A549 (cell line): ENCODE results near the gene TUT7. TPM values are rescaled to one million over a fixed set of nuclear protein-coding genes. Genes with fewer than 3 reads are reported as not detected.

Experiments used
- ATAC-seq, 2 experiments: fragments of 200-7000 bp in 1 of 2; fragments of >200 bp in 1 of 2; cut with Nextera tagmentation in 1 of 2; cut with Tn5 transposase in 1 of 2; 3 replicates each; pipeline versions ENCODE4 v1.8.0 to v1.9.1; 2018 to 2020; ENCODE audit warnings: mild to moderate bottlenecking in 1 of 2, moderate library complexity in 1 of 2
- CTCF ChIA-PET: fragments of 300-600 bp; sonication (Branson Sonifier 250); formaldehyde crosslinking; extraction: SDS; loops from one replicate; lab custom pipeline; 2021; ENCODE audit warnings: antibody characterized with exemption, inconsistent platforms; lab: Yijun Ruan, JAX
- POLR2A ChIA-PET: fragments of 350-600 bp; formaldehyde crosslinking; extraction: SDS; loops from one replicate; lab custom pipeline; 2021; ENCODE audit warnings: antibody characterized with exemption, inconsistent platforms; lab: Yijun Ruan, JAX
- DNase-seq, 2 experiments: peaks; one replicate each; pipeline versions ENCODE4 v3.0.0 to v3.0.0-alpha.2; 2011 to 2016; ENCODE audit warnings: low read depth in 1 of 2, low spot score in 1 of 2
- FAIRE-seq: peaks from 2 replicates; lab custom pipeline; 2011; peaks lifted over from hg19 to GRCh38; lab: Jason Lieb, UNC
- H3K27ac ChIP-seq, 2 experiments: fragments of >200 bp; sonication (Bioruptor Twin); formaldehyde crosslinking; 3 replicates each; pipeline ENCODE4 v1.5.1; 2016 to 2017
- H3K4me1 ChIP-seq: fragments of >200 bp; sonication (Bioruptor Twin); formaldehyde crosslinking; 3 replicates; pipeline ENCODE4 v1.6.1; 2016
- H3K4me2 ChIP-seq: fragments of >200 bp; sonication (Bioruptor Twin); formaldehyde crosslinking; 3 replicates; pipeline ENCODE4 v1.6.1; 2016
- H3K4me3 ChIP-seq: fragments of >200 bp; sonication (Bioruptor Twin); formaldehyde crosslinking; 3 replicates; pipeline ENCODE4 v1.5.1; 2016
- H3K9me3 ChIP-seq: fragments of >200 bp; sonication (Bioruptor Twin); formaldehyde crosslinking; 3 replicates; pipeline ENCODE4 v1.6.1; 2016
- CBX8 ChIP-seq: fragments of 200-600 bp; sonication (generic); IDR thresholded peaks from 2 replicates; pipeline ENCODE4 v1.6.1; 2016
- CHD2 ChIP-seq: fragments of 150-350 bp; IDR thresholded peaks from 2 replicates; pipeline ENCODE4 v1.6.1; 2014; ENCODE audit warnings: low read length; ENCODE audit not compliant: partially characterized antibody
- CTCF ChIP-seq: fragments of >200 bp; sonication (Bioruptor Twin); formaldehyde crosslinking; IDR thresholded peaks from 3 replicates; pipeline ENCODE4 v1.5.1; 2016
- E2F6 ChIP-seq: IDR thresholded peaks from 2 replicates; pipeline ENCODE4 v1.6.1; 2012; ENCODE audit warnings: low read depth, borderline replicate concordance
- EHMT2 ChIP-seq: fragments of 200-600 bp; sonication (generic); IDR thresholded peaks from 2 replicates; pipeline ENCODE4 v1.6.1; 2016; ENCODE audit warnings: antibody characterized with exemption, low read depth, mild to moderate bottlenecking, moderate library complexity
- ELK1 ChIP-seq: fragments of 150-350 bp; IDR thresholded peaks from 2 replicates; pipeline ENCODE4 v1.6.1; 2014; ENCODE audit warnings: low read depth, mild to moderate bottlenecking, low read length
- EP300 ChIP-seq, 2 experiments: fragments of >200 bp; sonication (Bioruptor Twin); formaldehyde crosslinking; IDR thresholded peaks; 2 replicates in 1 of 2; 3 replicates in 1 of 2; pipeline ENCODE4 v1.6.1; 2016 to 2017
- FOSL2 ChIP-seq, 2 experiments: fragments of 450-650 bp in 1 of 2; fragments of >200 bp in 1 of 2; sonication (Bioruptor Twin) in 1 of 2; formaldehyde crosslinking; IDR thresholded peaks; 2 replicates each; pipeline versions ENCODE4 v1.5.0 to v1.6.1; 2016 to 2020; ENCODE audit warnings: mild to moderate bottlenecking in 1 of 2, moderate library complexity in 1 of 2
- GATA3 ChIP-seq: IDR thresholded peaks from 2 replicates; pipeline ENCODE4 v1.6.1; 2012; ENCODE audit warnings: borderline replicate concordance
- HOXA7 ChIP-seq: fragments of 250-450 bp; sonication (Bioruptor Pico); IDR thresholded peaks from 2 replicates; pipeline ENCODE4 v1.5.0; 2020; ENCODE audit warnings: mild to moderate bottlenecking, moderate library complexity
- HOXB13 ChIP-seq: fragments of 250-450 bp; sonication (Bioruptor Pico); IDR thresholded peaks from 2 replicates; pipeline ENCODE4 v1.5.0; 2020; ENCODE audit warnings: low read depth, mild to moderate bottlenecking, moderate library complexity
- JUN ChIP-seq, 2 experiments: fragments of >200 bp; sonication (Bioruptor Twin); formaldehyde crosslinking; IDR thresholded peaks; 2 replicates in 1 of 2; 3 replicates in 1 of 2; pipeline ENCODE4 v1.6.1; 2016 to 2017
- KDM1A ChIP-seq: fragments of 200-600 bp; sonication (generic); IDR thresholded peaks from 2 replicates; pipeline ENCODE4 v1.6.1; 2016; ENCODE audit warnings: low read depth, mild to moderate bottlenecking
- MAX ChIP-seq: IDR thresholded peaks from 2 replicates; pipeline ENCODE4 v1.6.1; 2012
- NR3C1 ChIP-seq: fragments of >200 bp; sonication (Bioruptor Twin); formaldehyde crosslinking; IDR thresholded peaks from 3 replicates; pipeline ENCODE4 v1.6.1; 2017
- PBX3 ChIP-seq: IDR thresholded peaks from 2 replicates; pipeline ENCODE4 v1.6.1; 2012
- PHF8 ChIP-seq: fragments of 200-600 bp; sonication (generic); IDR thresholded peaks from 2 replicates; pipeline ENCODE4 v1.6.1; 2016; ENCODE audit warnings: low read depth, mild to moderate bottlenecking, antibody characterized with exemption, moderate library complexity, borderline replicate concordance
- POLR2AphosphoS2 ChIP-seq: conservative IDR thresholded peaks from 2 replicates; pipeline ENCODE4 v1.6.1; 2012; ENCODE audit warnings: low read length, improper control_type of control experiment, inconsistent platforms
- REST ChIP-seq: fragments of 200-600 bp; sonication (generic); IDR thresholded peaks from 2 replicates; pipeline ENCODE4 v1.6.1; 2016; ENCODE audit warnings: antibody characterized with exemption, mild to moderate bottlenecking, moderate library complexity
- RFX5 ChIP-seq: fragments of 450-650 bp; IDR thresholded peaks from 2 replicates; pipeline ENCODE4 v1.7.1; 2014; ENCODE audit warnings: antibody characterized with exemption, mild to moderate bottlenecking, moderate library complexity
- RNF2 ChIP-seq: fragments of 200-600 bp; sonication (generic); IDR thresholded peaks from 2 replicates; pipeline ENCODE4 v1.6.1; 2016; ENCODE audit warnings: low read depth, mild to moderate bottlenecking, antibody characterized with exemption, moderate library complexity, borderline replicate concordance
- TP53 ChIP-seq: fragments of 250-450 bp; sonication (Bioruptor Pico); IDR thresholded peaks from 2 replicates; pipeline ENCODE4 v1.5.0; 2021; ENCODE audit warnings: mild to moderate bottlenecking, moderate library complexity
- USF2 ChIP-seq: fragments of 450-650 bp; IDR thresholded peaks from 2 replicates; pipeline ENCODE4 v1.6.1; 2014; ENCODE audit warnings: antibody characterized with exemption
- ZC3H11A ChIP-seq: fragments of 450-650 bp; IDR thresholded peaks from 2 replicates; pipeline ENCODE4 v1.6.1; 2014; ENCODE audit warnings: antibody characterized with exemption, mild to moderate bottlenecking
- ZNF302 ChIP-seq: fragments of 250-450 bp; sonication (Bioruptor Pico); IDR thresholded peaks from 2 replicates; pipeline ENCODE4 v1.9.0; 2021; ENCODE audit warnings: inconsistent platforms, mild to moderate bottlenecking, moderate library complexity
- WGBS: methylation state at CpG from one replicate; pipeline ENCODE4 v1.1.6; 2017; ENCODE audit errors: missing lambda C conversion rate; 5-methylcytosine and 5-hydroxymethylcytosine counted together
- polyA plus RNA-seq, 4 experiments: library from polyadenylated mRNA; depleted of rRNA in 3 of 4; stranded (reverse); fragments of >200 nt; fragmentation: RNase III in 1 of 4; extraction: RNeasy Plus Mini Kit Qiagen cat#74134 plus additional on column Dnase treatment in 1 of 4; gene quantifications; 2 replicates in 3 of 4; 3 replicates in 1 of 4; pipeline ENCODE4 v1.2.3, GENCODE V29; 2011 to 2017

TUT7 gene
- polyA plus RNA-seq, 2 of the 4 experiments (the other 2 are of a cell fraction) = 12.1 to 27.0 TPM

GRCh38 chr9:86324901-86325300, 29.3 kb downstream of the TUT7 start:
- peaks cover 22% of the 10 kb centered on the region; the same call in 2 of the 3 replicates for H3K4me1 ChIP-seq
- no peak for ATAC-seq
- H3K4me3 ChIP-seq = no peak overlapping the region
- no peak overlapping the region for H3K4me2 ChIP-seq
- no peaks in the 10 kb centered on the region for H3K9me3 ChIP-seq
- no peak for DNase-seq
- no peak overlapping the region for H3K27ac ChIP-seq
- TF ChIP-seq MAX = no peak
- TF ChIP-seq USF2 = no peak
- TF ChIP-seq RFX5 = no peak
- no peak for TF ChIP-seq CTCF
- TF ChIP-seq CBX8 = no peak
- TF ChIP-seq HOXA7 = no peak
- no peak for TF ChIP-seq KDM1A
- no peak for TF ChIP-seq POLR2AphosphoS2
- TF ChIP-seq EP300 (IDR thresholded peaks at IDR 0.05) = no peak
- no peak for TF ChIP-seq E2F6
- no peak for TF ChIP-seq EHMT2
- TF ChIP-seq PHF8 = no peak
- WGBS = 84% methylated on average over 1 of the region's 1 CpG
- ChIA-PET CTCF (interaction anchor here (1.2 kb wide), 1 partner anchor 89 kb away, joined by 3 read pairs; no protein-coding TSS in a partner anchor), POLR2A (no interaction called here)
- no peak for FAIRE-seq

- POLR2A ChIA-PET = no interaction called here
- FAIRE-seq = no peak
- CTCF ChIA-PET = no interaction called here
- no peaks in the 10 kb centered on the region for H3K9me3 ChIP-seq
- TF ChIP-seq EP300 (IDR thresholded peaks at IDR 0.05) (no peak), ZC3H11A (no peak), JUN (IDR thresholded peaks at IDR 0.05) (no peak), GATA3 (no peak), CHD2 (no peak), PBX3 (no peak), REST (no peak), HOXB13 (CRISPR knock-in tag) (no peak), PHF8 (no peak), ZNF302 (no peak), CTCF (no peak), NR3C1 (no peak), TP53 (CRISPR knock-in tag) (no peak), RNF2 (no peak), FOSL2 (IDR thresholded peaks at IDR 0.05) (no peak), FOSL2 (CRISPR knock-in tag; IDR thresholded peaks at IDR 0.05) (no peak), KDM1A (no peak), ELK1 (no peak), POLR2AphosphoS2 (no peak)
- TF ChIP-seq, all 56 proteins: peak for 0
- 91% methylated on average over 2 of the region's 2 CpGs for WGBS
- Histone ChIP-seq H3K4me1 (peaks cover 22% of the 10 kb centered on the region; the same call in 2 of the 3 replicates), H3K4me2 (no peak overlapping the region), H3K27ac (peak overlapping the region in 1 of 2 experiments; percentile 43; a peak in 1 of 6 replicates), H3K4me3 (no peak overlapping the region)
- no peak for ATAC-seq
- no peak for DNase-seq
These were observed 29.9 kb downstream of the TUT7 start for GRCh38 chr9:86324308-86324707.
